HG02798 (cell line): Measurements from ENCODE around the gene CD72.

Experiments
- ATAC-seq: cut with Tn5 transposase; IDR thresholded peaks from one replicate; pipeline ENCODE4 v1.9.1; 2021; ENCODE audit warnings: mild to moderate bottlenecking; ENCODE audit not compliant: unreplicated experiment, poor library complexity

CD72 gene, protein sequence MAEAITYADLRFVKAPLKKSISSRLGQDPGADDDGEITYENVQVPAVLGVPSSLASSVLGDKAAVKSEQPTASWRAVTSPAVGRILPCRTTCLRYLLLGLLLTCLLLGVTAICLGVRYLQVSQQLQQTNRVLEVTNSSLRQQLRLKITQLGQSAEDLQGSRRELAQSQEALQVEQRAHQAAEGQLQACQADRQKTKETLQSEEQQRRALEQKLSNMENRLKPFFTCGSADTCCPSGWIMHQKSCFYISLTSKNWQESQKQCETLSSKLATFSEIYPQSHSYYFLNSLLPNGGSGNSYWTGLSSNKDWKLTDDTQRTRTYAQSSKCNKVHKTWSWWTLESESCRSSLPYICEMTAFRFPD

DNA sequence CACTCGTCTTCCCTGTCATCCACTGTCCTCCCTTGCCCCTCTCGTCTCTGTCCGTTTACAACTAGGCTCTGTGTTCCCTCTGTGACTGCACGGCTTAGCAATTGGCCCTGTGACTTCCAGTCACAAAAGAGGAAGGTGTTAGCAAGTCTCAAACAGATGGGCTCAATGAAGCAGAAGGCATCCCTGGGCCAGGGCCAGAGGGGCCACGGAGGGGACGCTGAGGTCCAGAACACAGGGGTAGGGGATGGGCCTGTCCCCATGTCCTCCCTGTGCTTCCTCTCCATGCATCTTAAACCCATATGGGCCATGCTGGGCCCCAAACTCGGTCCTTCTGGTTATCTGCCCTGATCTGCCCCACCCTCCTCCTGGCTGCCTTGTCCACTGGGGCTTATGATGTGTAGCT is at the start of gene CD72:
Gene CD72 (minus strand): TSS at position 89 of the 403 bp plus-strand sequence. CDS start 110 bp downstream, outside the sequence.
- no peak for ATAC-seq

DNA sequence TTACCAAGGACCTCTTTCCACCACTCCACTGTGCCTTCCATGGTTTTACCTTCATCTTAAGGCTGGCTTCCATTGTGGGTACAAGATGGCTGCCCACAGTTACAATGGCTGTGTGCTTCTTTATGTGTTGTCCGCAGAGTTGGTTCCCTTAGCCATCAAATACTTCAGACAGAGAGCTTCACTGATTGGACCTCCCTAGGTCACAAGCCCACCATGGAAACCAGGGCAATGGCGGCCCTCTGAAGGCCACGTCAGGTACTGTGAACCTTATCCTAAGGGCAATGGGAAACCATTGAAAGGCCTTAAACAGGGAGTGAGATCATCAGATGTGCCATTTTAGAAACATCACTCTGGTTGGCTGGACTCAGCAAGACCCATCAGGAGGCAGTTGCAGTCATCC is 49.7 kb upstream of the CD72 start:
- no peak for ATAC-seq

DNA sequence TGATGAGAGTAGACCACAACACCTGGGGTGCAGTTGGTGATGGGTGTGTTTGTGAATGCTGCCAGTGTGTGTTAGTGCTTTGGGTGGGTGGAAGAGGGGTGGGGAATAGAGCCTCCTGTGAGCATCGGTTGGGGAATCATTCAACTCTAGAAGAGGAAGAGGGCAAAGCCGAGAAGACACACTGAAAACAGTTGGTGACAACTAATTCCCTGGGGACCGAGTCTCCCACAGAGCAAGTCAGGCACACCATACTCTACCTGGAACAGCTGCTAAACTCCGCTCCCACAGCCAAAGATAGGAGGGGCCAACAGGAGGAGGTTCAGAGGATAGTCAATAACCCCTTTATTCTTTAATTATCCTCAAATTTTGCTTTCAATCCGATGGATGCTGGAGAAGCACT is 48.3 kb upstream of the CD72 start:
- no peak for ATAC-seq

DNA sequence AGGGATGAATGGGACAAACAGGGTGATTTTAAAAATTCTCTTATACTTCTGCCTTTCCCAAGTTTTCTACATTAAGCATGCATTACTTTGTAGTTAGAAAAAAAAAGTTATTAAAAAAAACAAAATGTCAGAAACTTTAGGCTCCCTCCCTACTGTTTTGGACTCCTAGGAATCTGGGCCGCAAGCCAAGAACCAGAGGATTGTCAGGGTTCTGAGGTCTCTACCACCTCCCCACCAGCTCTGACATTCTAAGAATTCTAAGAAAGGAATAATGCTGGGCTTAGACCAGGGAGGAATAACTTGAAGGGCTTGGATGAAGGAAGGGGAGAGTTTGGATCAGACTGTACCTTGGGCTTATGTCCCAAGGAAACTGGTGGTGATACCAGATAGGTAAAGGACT is 47.8 kb upstream of the CD72 start:
- no peak for ATAC-seq

DNA sequence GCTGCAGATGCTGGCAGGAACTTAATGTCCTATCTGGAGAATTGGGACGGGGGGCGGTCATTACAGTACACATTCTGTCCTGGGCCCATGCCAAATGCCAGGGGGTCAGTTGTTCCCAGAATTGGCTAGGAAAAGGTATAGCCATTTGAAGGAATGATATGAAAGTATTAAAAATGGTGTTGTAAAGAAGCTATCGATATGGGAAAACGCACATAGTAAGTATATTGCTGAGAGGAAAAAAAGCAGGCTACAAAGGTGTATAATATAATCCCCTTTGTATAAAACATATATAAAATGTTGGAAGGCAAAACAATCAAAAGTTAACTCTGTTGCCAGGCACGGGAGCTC is 47.2 kb upstream of the CD72 start:
- no peak for ATAC-seq

DNA sequence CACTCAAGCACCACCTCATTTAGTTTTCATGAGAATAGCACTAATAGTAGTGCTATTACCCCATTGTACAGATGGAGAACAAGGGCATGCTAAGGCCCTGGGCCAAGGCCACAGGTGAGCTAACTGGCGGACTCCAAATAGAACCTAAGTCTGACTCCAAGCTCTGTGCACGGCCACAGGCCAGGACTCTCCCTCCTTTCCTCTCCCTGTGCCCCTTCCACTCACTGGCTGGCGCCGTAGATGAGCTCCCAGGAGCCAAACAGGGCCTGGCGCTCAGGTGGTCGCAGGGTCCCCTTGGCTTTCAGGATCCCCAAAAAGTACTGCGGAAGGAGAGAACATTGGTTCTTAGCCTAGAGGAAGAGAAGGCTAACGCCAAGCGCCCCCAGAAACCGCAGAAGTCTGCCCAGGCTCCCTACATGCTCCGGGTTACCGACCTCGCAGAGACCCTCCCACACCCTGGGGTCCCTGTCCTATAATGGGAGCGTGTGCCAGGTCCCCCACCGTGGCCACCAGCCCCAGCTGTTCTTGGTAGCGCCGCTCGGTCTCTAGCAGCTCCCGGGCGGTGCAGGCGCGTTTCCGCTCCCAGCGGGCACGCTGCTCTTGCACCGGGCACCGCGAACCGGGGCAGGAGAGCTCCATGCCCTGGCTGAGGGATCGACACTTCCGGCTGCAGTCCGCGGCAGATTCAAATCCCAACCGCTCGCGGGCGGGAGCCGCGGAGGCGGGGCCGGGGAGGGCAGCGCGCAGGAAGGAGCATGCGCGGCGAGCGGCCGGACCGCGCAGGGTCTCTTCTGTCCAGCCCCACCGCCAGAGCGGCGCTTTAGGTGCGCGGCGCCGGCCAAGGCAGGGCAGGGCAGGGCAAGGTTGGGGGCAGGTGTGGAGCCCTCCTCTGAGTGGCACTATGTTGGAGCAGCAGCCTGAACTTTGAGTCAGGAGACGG is 46.6 kb upstream of the CD72 start, which contains the start of gene ARHGEF39:
Gene ARHGEF39 (minus strand): TSS at position 665 of the 940 bp plus-strand sequence. CDS start 26 bp downstream, at position 639.
- peak; percentile 79 for ATAC-seq

DNA sequence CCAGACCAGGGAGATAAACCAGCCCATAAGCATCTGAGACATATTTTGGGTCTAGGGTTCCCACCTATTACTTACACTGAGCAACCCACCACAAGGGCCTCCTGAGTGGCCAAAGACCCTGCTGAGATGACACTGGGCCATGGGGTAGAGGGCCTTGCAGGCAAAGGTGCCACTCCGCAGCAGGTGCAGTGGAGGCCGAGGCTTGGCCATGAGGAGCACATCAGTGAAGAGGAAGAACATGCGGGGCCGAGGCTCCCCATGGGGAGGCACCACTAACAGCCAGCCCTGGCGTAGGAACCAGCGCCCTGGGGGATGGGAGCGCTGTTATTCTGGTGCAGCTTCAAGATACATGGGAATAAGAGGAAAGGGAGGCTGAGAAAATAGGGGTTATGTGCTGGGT is 44.2 kb upstream of the CD72 start:
- no peak for ATAC-seq

DNA sequence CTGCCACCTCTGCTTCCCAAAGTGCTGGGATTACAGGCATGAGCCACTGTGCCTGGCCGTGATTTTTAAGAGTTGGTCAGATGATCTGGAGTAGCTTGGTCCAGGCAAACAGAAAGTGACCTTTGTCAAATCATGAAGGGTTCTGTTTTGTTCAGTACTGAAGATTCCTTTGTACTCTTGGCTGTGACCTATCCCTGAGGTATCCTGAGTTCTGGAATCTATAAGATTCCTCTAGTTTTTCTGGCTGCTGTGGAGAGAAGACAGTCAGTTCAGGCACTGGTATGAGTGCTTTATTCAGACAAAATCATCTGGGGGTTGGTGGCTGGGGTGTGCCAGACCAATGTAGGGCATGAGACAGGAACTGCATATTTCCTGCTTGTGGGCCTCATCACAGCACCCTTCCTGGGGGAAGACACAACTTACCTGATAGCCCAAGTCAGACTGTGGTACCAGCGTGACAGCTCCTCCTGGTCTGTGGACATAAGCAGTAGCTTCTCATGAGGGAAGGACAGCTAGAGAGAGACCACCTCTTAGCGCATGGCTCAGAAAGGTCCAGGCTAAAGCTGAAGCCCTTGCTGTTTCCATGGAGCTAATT is 43.6 kb upstream of the CD72 start:
- no peak for ATAC-seq

DNA sequence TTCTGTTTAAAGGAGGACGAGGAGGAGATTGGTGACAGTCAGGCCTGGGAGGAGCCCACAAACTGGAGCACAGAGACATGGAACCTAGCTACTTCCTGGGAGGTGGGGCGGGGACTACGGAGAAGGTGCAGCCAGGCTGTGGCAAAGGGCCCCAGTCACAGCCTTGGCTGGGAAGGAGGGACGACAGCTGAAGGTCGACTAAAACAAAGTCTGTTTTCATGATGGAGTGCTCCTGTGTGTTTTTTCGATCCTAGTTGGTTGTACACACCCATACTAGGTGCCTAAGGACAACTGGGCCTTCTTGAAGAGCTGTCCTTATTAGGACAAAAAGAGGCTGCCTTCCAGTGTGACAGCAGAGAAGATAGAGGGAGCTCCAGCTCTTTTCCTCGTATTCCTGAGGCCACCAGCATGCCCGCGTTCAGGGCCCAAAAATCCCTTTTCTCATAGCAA is 42.8 kb upstream of the CD72 start:
- ATAC-seq = no peak

DNA sequence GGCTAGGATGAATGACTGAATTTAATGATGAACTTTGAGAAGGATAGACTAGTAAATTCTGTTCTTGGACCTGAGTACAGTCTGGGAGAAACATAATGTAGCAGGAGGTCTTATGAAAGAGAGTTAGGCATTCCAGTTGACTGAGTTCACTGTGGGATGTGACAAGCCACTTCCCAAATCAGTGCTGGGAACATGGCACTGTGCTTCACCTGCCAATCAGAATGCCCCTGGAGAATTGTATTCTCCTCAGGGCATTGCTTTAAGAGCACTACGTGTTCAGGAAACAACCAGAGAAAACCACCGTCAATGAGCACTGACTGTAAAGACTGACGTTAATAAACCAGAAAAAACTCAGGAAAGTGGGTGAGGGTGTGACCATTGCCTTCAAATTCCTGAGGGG is 41.1 kb upstream of the CD72 start:
- ATAC-seq = no peak

DNA sequence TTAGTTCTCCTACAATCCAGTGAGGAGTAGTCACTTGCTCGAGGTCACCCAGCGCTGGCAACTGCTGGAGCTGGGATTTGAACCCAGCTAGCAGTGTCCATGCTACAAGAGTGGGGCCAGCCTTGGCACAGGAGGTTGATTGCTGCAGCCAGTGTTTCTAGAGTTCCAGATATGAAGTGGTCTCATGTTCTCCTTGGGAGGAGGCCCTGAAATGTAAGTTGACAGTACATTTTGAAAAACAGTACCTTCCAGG is 40.7 kb upstream of the CD72 start:
- ATAC-seq = no peak

DNA sequence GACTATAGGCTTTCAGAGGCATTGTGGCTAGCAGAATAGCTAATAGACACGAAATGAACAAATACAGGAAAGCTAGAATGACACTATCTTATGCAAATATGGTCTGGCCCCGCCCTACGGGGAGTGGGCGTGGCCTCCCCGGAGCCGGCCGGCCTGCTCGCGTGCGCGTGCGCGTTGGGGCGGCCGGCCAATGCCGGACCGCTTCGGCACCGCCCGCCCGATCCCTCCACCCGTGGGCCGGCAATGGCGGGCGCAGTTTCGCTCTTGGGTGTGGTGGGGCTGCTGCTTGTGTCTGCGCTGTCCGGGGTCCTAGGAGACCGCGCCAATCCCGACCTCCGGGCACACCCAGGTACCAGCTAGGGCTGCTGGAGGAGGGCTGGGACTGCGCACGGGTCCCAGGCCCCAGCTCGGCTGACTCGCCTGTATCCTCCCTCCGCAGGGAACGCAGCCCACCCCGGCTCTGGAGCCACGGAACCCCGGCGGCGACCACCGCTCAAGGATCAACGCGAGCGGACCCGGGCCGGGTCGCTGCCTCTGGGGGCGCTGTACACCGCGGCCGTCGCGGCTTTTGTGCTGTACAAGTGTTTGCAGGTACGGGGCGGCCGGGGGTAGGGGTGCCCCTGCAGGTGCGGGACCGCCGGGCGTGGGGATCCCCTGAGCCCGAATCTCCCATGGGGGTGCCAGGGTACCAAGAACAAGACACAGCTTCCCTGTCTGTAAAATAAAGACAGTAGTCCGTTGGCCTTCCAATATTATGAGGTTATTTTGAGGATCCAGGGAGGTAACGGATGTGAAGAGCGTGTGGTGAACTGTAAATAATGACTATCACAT is 40.1 kb upstream of the CD72 start, which contains the start of gene CCDC107:
Gene CCDC107 (plus strand): TSS at position 156 of the 831 bp plus-strand sequence. CDS start 88 bp downstream, at position 244.
- ATAC-seq = peak; percentile 75

DNA sequence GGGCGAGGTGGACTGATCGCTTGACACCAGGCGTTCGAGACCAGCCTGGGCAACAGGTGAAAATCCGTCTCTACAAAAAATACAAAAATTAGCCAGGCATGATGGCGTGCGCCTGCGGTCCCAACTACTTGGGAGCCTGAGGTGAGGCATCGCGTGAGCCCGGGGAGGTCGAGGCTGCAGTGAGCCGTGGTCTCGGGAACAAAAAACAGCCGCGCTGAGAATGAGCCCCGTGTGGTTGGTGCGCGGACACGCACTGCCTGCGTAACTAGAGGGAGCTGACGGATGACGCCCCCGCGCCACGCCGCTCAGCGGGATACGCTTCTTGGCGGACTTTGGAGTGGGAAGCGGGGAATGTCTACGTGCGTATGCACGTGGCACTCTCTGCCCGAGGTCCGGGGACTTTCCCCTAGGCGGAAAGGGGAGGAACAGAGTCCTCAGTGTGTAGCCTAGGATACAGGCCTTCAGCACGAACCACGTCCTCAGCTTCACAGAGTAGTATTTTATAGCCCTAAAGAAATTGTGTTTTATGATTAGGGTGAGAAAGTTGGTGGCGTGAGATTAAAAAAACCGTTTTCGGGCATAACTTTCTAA is 39.4 kb upstream of the CD72 start, which contains the start of gene RMRP:
Gene RMRP (minus strand): TSS at position 474 of the 591 bp plus-strand sequence.
- peak; percentile 90 for ATAC-seq

DNA sequence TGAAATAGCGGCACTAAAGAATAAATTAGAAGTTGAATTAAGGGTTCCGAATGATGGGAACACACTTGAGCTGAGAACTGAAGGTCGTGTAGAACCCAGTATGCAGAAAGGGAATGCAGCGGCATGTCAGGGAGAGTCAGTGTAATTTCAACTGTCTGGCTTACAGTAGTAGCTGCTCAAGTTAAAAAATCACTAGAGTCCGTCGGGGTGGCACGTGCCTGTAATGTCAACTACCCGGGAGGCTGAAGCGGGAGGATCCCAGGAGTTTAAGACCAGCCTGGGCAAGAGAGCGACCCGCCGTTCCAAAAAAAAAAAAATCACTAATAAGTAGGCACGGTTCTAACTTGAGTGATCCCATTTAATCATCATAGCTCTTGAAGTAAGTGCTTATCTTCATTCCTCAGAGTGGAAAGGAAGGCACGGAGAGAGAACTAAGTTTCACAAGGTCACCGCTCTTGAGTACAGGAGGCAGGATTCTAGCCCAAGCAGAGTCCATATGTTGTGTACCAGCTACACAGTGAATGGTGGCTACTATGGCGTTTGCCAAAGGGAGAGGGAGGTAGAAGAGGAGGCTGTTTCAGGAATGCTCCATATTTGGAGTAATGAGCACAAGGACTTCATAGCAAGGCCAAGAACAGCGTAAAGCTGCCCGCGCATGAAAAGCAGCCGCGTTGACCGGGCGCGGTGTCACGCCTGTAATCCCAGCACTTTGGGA is 38.8 kb upstream of the CD72 start:
- no peak for ATAC-seq

DNA sequence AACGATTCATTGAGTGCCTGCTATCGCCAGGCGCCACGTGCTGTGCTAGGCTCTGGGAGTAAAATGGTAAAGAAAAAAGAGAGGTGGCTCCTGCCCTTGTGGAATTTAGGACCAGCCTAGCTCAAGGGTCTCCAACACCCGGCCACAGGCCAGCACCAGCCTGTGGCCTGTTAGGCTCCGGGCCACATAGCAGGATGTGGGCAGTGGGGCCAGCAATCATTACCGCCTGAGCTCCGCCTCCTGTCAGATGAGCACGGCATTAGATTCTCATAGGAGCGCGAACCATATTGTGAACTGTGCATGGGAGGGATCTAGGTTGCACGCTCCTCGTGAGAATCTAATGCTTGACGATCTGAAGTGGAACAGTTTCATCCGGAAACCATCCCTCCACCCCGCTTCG is 38.1 kb upstream of the CD72 start:
- ATAC-seq = no peak

DNA sequence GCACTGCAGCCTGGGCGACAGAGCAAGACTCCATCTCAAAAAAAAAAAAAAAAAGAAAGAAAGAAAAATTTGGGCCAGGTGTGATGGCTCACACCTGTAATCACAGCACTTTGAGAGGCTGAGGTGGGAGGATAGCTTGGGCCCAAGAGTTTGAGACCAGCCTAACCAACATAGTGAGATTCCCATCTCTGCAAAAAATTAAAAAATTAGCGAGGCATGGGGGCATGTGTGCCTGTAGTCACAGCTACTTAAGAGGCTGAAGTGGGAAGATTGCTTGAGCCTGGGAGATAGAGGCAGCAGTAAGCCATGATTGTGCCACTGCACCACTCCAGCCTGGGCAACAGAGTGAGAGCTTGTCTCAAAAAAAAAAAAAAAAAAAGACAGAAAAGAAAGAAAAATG is 35.4 kb upstream of the CD72 start:
- ATAC-seq = no peak

DNA sequence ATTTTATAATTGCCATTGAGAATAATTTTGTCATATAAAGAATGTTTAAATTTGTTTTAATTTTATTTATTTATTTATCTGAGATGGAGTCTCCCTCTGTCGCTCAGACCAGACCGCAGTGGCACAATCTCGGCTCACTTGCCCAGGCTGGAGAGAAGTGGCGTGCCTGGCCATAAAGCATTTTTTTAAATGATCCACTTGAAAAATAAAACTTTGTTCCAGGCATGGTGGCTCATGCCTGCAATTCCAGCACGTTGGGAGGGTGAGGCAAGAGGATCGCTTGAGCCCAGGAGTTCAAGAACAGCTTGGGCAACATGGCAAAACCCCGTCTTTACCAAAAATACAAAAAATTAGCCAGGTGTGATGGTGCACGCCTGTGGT is 34.6 kb upstream of the CD72 start:
- no peak for ATAC-seq

DNA sequence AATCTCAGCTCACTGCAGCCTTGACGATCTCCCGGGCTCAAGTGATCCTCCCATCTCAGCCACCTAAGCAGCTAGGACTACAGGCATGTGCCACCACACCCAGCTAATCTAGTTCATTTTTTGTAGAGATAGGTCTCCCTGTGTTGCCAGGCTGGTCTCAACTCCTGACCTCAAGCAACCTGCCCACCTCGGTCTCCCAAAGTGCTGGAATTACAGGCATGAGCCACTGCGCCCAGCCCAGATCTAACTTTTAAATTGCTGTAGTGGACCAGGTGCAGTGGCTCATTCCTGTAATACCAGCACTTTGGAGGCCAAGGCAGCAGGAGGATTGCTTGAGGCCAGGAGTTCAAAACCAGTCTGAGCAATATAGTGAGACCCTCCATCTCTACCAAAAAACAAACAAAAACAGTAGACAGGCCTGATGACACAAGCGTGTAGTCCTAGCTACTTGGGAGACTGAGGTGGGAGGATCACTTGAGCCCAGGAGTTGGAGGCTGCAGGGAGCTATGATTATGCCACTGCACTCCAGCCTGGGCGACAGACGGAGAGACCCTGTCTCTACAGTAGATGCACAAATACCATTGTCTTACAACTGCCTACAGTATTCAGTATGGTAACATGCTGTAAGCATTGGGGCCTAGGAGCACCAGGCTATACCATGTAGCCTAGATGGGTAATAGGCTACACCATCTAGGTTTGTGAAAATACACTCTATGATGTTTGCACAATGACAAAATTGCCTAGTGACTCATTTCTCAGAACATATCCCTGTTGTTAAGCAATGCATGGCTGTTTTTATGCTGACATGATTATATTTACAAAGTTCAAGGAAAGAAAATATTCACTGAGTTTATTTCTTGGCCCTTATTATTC is 34.0 kb upstream of the CD72 start:
- no peak for ATAC-seq
